ENCODE measurements around the gene METRNL. TPM values are rescaled to one million over a fixed set of nuclear protein-coding genes. Genes with fewer than 3 reads are reported as not detected.

METRNL gene
- total RNA-seq, 1 experiment from 2014 or later = 58.7 TPM

GRCh38 chr17:83099570-83100181 lies 20.3 kb downstream of the METRNL start:
- Histone ChIP-seq H3K4me1 (ENCODE audit: control insufficient read depth in 1 of 2, insufficient read depth in 2 of 2, low read length in 2 of 2) (peaks cover 13 to 39% of the 10 kb centered on the region in 2 experiments), H3K27ac (ENCODE audit: low read depth, low read length) (no peak overlapping the region), H3K9me2 (ENCODE audit: insufficient read depth) (no peaks in the 10 kb centered on the region), H2AFZ (ENCODE audit: low read depth, low read length, poor library complexity, severe bottlenecking) (no peak overlapping the region), H3K4me2 (ENCODE audit: low read length) (no peak overlapping the region), H4K20me1 (ENCODE audit: insufficient read depth) (no peaks in the 10 kb centered on the region), H3K79me2 (ENCODE audit: insufficient read depth, low read length) (no peaks in the 10 kb centered on the region), H3K9me3 (ENCODE audit: control insufficient read depth in 1 of 2, insufficient read depth in 1 of 2, low read depth in 1 of 2, low read length in 2 of 2) (no peaks in the 10 kb centered on the region), H3K27me3 (ENCODE audit: insufficient read depth, low read length) (no peaks in the 10 kb centered on the region), H3K9ac (ENCODE audit: low read length) (no peak overlapping the region), H3K4me3 (replicated peaks in 1 of 2; ENCODE audit: low read depth in 1 of 2, low read length in 2 of 2) (no peak overlapping the region), H3K36me3 (ENCODE audit: control insufficient read depth in 1 of 2, insufficient read depth in 2 of 2, low read length in 2 of 2) (peaks cover 4 to 9% of the 10 kb centered on the region in 2 experiments; a peak in 3 of 4 replicates)
- ChIA-PET RAD21 (ENCODE audit: low non-redundant PET in 1 of 2, low total read pairs in 2 of 2, uncharacterized antibody in 2 of 2, unreplicated experiment in 2 of 2) (no interaction called here), CTCF (no interaction called here), POLR2A (no interaction called here)
- no peak for DNase-seq (ENCODE audit: low read depth, low spot score)
- no peak for TF ChIP-seq CBX3 (IDR thresholded peaks at IDR 0.05; ENCODE audit: low read depth)
- TF ChIP-seq SIN3A (IDR thresholded peaks at IDR 0.05; ENCODE audit: low read depth) = no peak
- TF ChIP-seq, protein P1, sequence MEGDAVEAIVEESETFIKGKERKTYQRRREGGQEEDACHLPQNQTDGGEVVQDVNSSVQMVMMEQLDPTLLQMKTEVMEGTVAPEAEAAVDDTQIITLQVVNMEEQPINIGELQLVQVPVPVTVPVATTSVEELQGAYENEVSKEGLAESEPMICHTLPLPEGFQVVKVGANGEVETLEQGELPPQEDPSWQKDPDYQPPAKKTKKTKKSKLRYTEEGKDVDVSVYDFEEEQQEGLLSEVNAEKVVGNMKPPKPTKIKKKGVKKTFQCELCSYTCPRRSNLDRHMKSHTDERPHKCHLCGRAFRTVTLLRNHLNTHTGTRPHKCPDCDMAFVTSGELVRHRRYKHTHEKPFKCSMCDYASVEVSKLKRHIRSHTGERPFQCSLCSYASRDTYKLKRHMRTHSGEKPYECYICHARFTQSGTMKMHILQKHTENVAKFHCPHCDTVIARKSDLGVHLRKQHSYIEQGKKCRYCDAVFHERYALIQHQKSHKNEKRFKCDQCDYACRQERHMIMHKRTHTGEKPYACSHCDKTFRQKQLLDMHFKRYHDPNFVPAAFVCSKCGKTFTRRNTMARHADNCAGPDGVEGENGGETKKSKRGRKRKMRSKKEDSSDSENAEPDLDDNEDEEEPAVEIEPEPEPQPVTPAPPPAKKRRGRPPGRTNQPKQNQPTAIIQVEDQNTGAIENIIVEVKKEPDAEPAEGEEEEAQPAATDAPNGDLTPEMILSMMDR (IDR thresholded peaks at IDR 0.05 in 2 of 3, conservative IDR thresholded peaks at IDR 0.05 in 1 of 3; ENCODE audit: borderline replicate concordance in 1 of 3, insufficient read depth in 1 of 3, low read depth in 2 of 3, low read length in 2 of 3) = 0 out of 6 replicates have a peak, but pooled peaks of 1 of the 3 experiments have one; percentile 19
- BruUV-seq (replicated peaks) = no TSS peak
- intact Hi-C loops (cut with micrococcal nuclease) = no loop called here
- ATAC-seq = peak; percentile 35

- ChIA-PET CTCF (no interaction called here), POLR2A (no interaction called here), RAD21 (ENCODE audit: low non-redundant PET in 1 of 2, low total read pairs in 2 of 2, uncharacterized antibody in 2 of 2, unreplicated experiment in 2 of 2) (no interaction called here)
- no peak for DNase-seq (ENCODE audit: low read depth, low spot score)
- ATAC-seq = no peak
- H3K27ac ChIP-seq (ENCODE audit: low read depth, low read length) = no peak overlapping the region
- H3K27me3 ChIP-seq (ENCODE audit: insufficient read depth, low read length) = no peaks in the 10 kb centered on the region
- H3K4me2 ChIP-seq (ENCODE audit: low read length) = no peak overlapping the region
- H3K9ac ChIP-seq (ENCODE audit: low read length) = no peak overlapping the region
- H3K9me3 ChIP-seq (ENCODE audit: control insufficient read depth in 1 of 2, insufficient read depth in 1 of 2, low read depth in 1 of 2, low read length in 2 of 2) = no peaks in the 10 kb centered on the region
- intact Hi-C loops (cut with micrococcal nuclease) = no loop called here
- no peaks in the 10 kb centered on the region for H3K9me2 ChIP-seq (ENCODE audit: insufficient read depth)
- TF ChIP-seq CBX3 (IDR thresholded peaks at IDR 0.05; ENCODE audit: low read depth) (no peak), ZNF274 (IDR thresholded peaks at IDR 0.05; ENCODE audit: low read depth, low read length) (no peak), SP1 (IDR thresholded peaks at IDR 0.05; ENCODE audit: low read depth) (no peak), FOSL1 (IDR thresholded peaks at IDR 0.05; ENCODE audit: low read depth) (no peak), EZH2 (IDR thresholded peaks at IDR 0.05) (no peak), EZH2phosphoT487 (IDR thresholded peaks at IDR 0.05; ENCODE audit: borderline replicate concordance) (no peak), ZBTB33 (IDR thresholded peaks at IDR 0.05; ENCODE audit: extremely low read depth, insufficient replicate concordance, low read length) (no peak), YY1 (IDR thresholded peaks at IDR 0.05; ENCODE audit: extremely low read depth, insufficient replicate concordance, low read depth, low read length) (no peak), ELF1 (IDR thresholded peaks at IDR 0.05; ENCODE audit: borderline replicate concordance, low read depth) (no peak), EGR1 (IDR thresholded peaks at IDR 0.05; ENCODE audit: low read depth) (no peak), JUND (IDR thresholded peaks at IDR 0.05) (no peak), ZFX (IDR thresholded peaks at IDR 0.05) (no peak), POLR2AphosphoS5 (IDR thresholded peaks at IDR 0.05; ENCODE audit: low read depth, low read length) (no peak)
- peaks cover 13 to 39% of the 10 kb centered on the region in 2 experiments for H3K4me1 ChIP-seq (ENCODE audit: control insufficient read depth in 1 of 2, insufficient read depth in 2 of 2, low read length in 2 of 2)
- no peaks in the 10 kb centered on the region for H4K20me1 ChIP-seq (ENCODE audit: insufficient read depth)
- BruUV-seq (replicated peaks) = no TSS peak
- H3K36me3 ChIP-seq (ENCODE audit: control insufficient read depth in 1 of 2, insufficient read depth in 2 of 2, low read length in 2 of 2) = peaks cover 3 to 4% of the 10 kb centered on the region in 2 experiments; a peak in 2 of 4 replicates
- no peak overlapping the region for H2AFZ ChIP-seq (ENCODE audit: low read depth, low read length, poor library complexity, severe bottlenecking)
- H3K79me2 ChIP-seq (ENCODE audit: insufficient read depth, low read length) = no peaks in the 10 kb centered on the region
- no peak overlapping the region for H3K4me3 ChIP-seq (replicated peaks in 1 of 2; ENCODE audit: low read depth in 1 of 2, low read length in 2 of 2)
Observed at GRCh38 chr17:83100220-83100852, 20.9 kb downstream of the METRNL start.
